ENCODE data around the gene RBM14. TPM values are rescaled to one million over a fixed set of nuclear protein-coding genes. Genes with fewer than 3 reads are reported as not detected.
"Not testable (repeated sequence)": the region's sequence is repeated elsewhere in the genome, so short reads cannot be mapped to it uniquely, and the experiment has no call there.

The RBM14 gene
- total RNA-seq, 6 donors from 2014 or later, result 45.7 to 114 (median 73.1) TPM

- no peak overlapping the region for H3K4me3 ChIP-seq
- no peak for DNase-seq
- no peaks in the 10 kb centered on the region for H3K4me1 ChIP-seq
- ATAC-seq (ENCODE audit: low FRiP score in 2 of 2), result no peak
- 79 to 99% methylated on average over 5 of the region's 5 CpGs for WGBS, 2 donors
- H3K27ac ChIP-seq, result no peak overlapping the region
- no peaks in the 10 kb centered on the region for H3K9me3 ChIP-seq
- H3K27me3 ChIP-seq, result no peaks in the 10 kb centered on the region
- peaks cover 0 to 58% (median 28%) of the 10 kb centered on the region in 4 donors for H3K36me3 ChIP-seq
- no peak for TF ChIP-seq POLR2AphosphoS5 (IDR thresholded peaks at IDR 0.05)
- TF ChIP-seq EP300 (IDR thresholded peaks at IDR 0.05), result no peak
- no peak for TF ChIP-seq CTCF (IDR thresholded peaks at IDR 0.05)
- no peak for TF ChIP-seq POLR2A (IDR thresholded peaks at IDR 0.05)
These were observed 12.3 kb upstream of the RBM14 start for GRCh38 chr11:66604155-66604554.

GRCh38 chr11:66606608-66607007 is 9.8 kb upstream of the RBM14 start:
- H3K4me3 ChIP-seq; H3K27me3 ChIP-seq; DNase-seq; ATAC-seq (ENCODE audit: low FRiP score in 2 of 2); H3K9me3 ChIP-seq; H3K27ac ChIP-seq; H3K4me1 ChIP-seq: not testable (repeated sequence)
- 94 to 96% methylated on average over 3 of the region's 3 CpGs for WGBS, 2 donors
- H3K36me3 ChIP-seq, result peaks cover 0 to 37% (median 18%) of the 10 kb centered on the region in 4 donors

GRCh38 chr11:66607126-66607834 is 9.2 kb upstream of the RBM14 start:
- DNase-seq, result no peak
- ATAC-seq (ENCODE audit: low FRiP score in 2 of 2), result peak; percentile 25 to 88
- TF ChIP-seq CTCF (IDR thresholded peaks at IDR 0.05) (no peak), POLR2AphosphoS5 (IDR thresholded peaks at IDR 0.05) (no peak), EP300 (IDR thresholded peaks at IDR 0.05) (no peak), POLR2A (IDR thresholded peaks at IDR 0.05) (no peak)

GRCh38 chr11:66609721-66610617 is 6.5 kb upstream of the RBM14 start:
- no peak for ATAC-seq (ENCODE audit: low FRiP score in 2 of 2)
- H3K36me3 ChIP-seq, result peaks cover 0 to 15% (median 11%) of the 10 kb centered on the region in 4 donors
- WGBS, 2 donors, result 60 to 63% methylated on average over 4 of the region's 4 CpGs

More at GRCh38 chr11:66607126-66607834, 9.2 kb upstream of the RBM14 start:
- peaks cover 0 to 34% (median 18%) of the 10 kb centered on the region in 4 donors for H3K36me3 ChIP-seq
- 74 to 75% methylated on average over 8 of the region's 8 CpGs for WGBS, 2 donors
- no peaks in the 10 kb centered on the region for H3K4me1 ChIP-seq
- H3K9me3 ChIP-seq, result no peaks in the 10 kb centered on the region
- H3K4me3 ChIP-seq, result no peak overlapping the region
- no peaks in the 10 kb centered on the region for H3K27me3 ChIP-seq
- H3K27ac ChIP-seq, result peak overlapping the region in 1 of 4 donors; percentile 5

GRCh38 chr11:66612458-66612857 is 4.0 kb upstream of the RBM14 start:
- Histone ChIP-seq H3K4me1 (peaks cover 7 to 11% (median 9%) of the 10 kb centered on the region in 4 donors), H3K27ac (no peak overlapping the region), H3K36me3 (no peaks in the 10 kb centered on the region), H3K4me3 (no peak overlapping the region), H3K9me3 (no peaks in the 10 kb centered on the region), H3K27me3 (no peaks in the 10 kb centered on the region)
- no peak for ATAC-seq (ENCODE audit: low FRiP score in 2 of 2)
- no peak for TF ChIP-seq POLR2A (IDR thresholded peaks at IDR 0.05)
- no peak for TF ChIP-seq POLR2AphosphoS5 (IDR thresholded peaks at IDR 0.05)
- no peak for TF ChIP-seq EP300 (IDR thresholded peaks at IDR 0.05)
- no peak for TF ChIP-seq CTCF (IDR thresholded peaks at IDR 0.05)
- WGBS, 2 donors, result 85 to 95% methylated on average over 1 of the region's 1 CpG
- no peak for DNase-seq

More at GRCh38 chr11:66609721-66610617, 6.5 kb upstream of the RBM14 start:
- no peak overlapping the region for H3K27ac ChIP-seq
- H3K9me3 ChIP-seq, result no peaks in the 10 kb centered on the region
- H3K4me1 ChIP-seq, result no peaks in the 10 kb centered on the region
- TF ChIP-seq EP300 (IDR thresholded peaks at IDR 0.05), result no peak
- H3K4me3 ChIP-seq, result no peak overlapping the region
- no peaks in the 10 kb centered on the region for H3K27me3 ChIP-seq
- no peak for DNase-seq
